Posterior cingulate gyrus (tissue), 11 donors: ENCODE measurements around the gene NPAS2.

Experiments
- DNase-seq, 10 donors: peaks; one replicate each; pipeline versions ENCODE4 v3.0.0 to v3.0.0-alpha.2; 2020 to 2021; ENCODE audit warnings: mixed read lengths in 3 of 10
- intact Hi-C: fragments of 100-400 bp; cut with DNase I; formaldehyde crosslinking; loops from one replicate; pipeline ENCODE4 v1.15.1; 2023

Gene NPAS2

DNA sequence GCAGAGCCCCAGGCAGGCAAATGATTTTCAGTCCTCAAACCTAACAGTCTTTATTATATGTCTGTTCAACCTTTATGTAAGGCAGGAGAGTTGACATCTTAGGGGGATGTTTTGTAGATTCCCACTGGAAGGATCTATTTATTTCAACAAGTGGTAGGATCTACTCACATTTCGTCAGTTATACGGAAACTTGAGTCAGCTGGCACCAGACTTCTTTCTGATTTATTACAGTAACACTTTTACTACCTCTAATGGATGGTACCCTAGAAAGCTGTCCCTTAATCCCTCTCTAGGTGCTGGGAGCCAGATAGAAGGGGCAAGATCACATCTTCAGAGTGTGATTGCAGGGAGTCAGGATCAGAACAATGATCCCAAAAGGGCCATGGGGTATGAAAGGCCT, 180.1 kb downstream of the NPAS2 start:
- intact Hi-C loops = no loop called here
- DNase-seq = no peak

DNA sequence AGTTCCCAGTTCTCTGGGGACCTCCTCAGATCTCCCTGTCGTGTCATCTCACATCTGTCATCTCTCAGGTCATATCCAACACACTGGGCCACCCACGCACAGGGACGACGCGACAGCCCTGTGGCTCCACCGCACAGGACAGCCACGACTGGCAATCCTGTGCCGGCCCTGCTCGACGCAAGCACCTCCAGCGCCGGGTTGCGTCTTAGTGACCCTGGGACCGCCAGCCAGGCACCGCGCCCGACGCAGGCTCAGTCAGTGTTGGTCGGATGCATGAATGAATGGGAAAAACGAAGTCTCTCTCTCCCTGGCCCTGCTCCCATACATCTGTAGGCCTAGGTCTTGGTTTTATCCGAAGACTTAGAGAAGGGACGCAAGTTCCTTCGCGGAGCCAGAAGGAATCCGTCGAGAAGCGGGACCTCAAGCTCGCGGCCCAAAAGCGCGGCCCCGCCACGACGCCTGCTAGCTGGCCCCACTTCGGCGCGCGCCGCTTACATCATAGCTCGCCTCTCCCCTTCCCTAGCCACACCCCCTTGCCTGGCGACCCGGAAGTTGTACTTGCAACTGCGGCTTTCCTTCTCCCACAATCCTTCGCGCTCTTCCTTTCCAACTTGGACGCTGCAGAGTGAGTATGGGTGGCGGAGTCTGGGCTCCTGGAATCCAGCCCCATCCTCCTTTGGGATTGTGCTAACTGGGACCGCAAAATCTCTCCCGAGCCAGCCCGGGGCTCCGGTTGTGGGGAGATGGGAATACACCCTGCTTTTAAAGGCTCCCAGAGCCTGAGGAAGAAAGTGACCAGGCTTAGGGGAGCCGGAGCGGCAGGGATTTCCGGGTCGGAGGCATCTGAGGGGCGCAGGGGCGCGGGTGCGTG, 182.0 kb downstream of the NPAS2 start, which contains the start of gene RPL31:
Gene RPL31 (plus strand): TSS at position 599 of the 871 bp plus-strand sequence. CDS start 413 bp downstream, outside the sequence.
- DNase-seq = peak; percentile 91 to 99 (median 96)
- intact Hi-C loops = no loop called here

DNA sequence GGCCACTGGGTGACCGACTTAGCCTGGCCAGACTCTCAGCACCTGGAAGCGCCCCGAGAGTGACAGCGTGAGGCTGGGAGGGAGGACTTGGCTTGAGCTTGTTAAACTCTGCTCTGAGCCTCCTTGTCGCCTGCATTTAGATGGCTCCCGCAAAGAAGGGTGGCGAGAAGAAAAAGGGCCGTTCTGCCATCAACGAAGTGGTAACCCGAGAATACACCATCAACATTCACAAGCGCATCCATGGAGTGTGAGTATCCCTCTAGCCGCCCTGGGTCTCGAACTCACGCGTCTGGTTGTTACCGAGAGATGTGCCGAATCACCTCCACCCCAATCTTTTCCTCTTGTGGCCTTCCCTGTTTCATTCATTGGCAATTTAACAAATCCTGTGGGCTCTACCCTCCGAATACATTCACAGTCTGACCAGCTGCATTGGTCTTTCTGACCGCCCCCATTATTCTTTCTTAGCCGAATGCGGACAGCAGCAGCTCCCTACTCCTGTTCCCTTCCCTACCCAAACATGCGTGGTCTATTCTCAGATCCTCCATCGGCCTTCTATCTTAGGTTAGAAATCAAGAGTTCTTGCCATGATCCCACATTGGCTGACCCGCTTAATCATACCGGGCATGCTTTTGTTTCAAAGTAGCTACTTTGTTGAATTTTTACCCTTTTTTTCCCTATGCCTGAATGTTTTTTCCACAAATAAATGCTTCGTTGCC, 182.8 kb downstream of the NPAS2 start:
- intact Hi-C loops = no loop called here
- no peak for DNase-seq

DNA sequence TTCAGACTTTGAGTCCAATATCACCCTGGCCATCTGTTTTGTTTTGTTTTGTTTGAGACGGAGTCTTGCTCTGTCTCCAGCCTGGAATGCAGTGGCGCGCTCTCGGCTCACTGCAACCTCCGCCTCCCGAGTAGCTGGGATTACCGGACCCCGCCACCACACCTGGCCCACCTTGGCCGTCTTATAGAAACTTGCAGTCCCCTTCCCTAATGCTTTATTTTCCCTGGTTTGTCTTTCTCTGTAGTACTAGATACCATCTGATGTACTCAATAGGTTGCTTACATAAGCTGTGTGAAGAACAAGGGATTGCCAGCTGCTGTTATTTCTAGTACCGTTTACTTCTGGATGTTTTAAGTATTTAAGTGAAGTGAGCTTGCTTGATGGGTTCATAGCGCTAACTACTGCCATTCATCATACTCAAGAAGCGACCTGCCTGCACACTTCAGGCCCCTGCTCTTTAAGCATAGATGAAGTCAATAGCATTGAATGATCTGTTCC, 183.4 kb downstream of the NPAS2 start:
- DNase-seq = no peak
- intact Hi-C loops = no loop called here

DNA sequence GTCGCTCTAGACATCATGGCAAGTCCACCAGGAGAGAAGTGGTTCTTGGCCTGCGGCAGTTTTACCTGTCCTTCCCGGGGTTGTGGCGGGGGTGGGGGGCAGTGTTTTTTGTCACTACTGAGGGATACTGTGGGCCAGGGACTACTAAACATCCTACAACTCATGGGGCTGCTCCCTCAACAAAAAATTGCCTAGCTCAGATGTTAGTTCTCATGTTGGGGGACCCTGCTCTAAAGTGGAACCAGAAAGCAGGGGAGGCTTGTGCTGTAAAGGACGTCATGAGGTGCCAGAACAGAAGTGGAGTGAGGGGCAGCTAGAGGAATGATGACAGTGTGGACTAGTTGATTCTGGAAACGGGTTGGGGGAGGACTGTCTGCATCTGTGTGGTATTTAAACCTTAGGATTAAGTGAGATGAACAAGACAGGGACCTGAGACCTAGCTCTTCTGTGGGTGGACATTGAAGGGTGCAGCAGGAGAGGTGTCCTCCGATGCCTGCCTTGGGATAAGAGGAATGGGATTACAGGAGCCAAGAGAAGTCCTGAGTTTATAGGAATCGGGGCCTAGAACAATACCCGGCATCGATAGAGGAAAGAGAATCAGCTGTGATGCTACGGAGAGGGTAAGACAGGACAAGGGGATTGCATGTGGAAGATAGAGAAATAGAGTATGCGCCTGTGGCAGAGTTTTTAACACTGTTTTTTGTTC, 184.8 kb downstream of the NPAS2 start:
- DNase-seq = no peak
- intact Hi-C loops = no loop called here

DNA sequence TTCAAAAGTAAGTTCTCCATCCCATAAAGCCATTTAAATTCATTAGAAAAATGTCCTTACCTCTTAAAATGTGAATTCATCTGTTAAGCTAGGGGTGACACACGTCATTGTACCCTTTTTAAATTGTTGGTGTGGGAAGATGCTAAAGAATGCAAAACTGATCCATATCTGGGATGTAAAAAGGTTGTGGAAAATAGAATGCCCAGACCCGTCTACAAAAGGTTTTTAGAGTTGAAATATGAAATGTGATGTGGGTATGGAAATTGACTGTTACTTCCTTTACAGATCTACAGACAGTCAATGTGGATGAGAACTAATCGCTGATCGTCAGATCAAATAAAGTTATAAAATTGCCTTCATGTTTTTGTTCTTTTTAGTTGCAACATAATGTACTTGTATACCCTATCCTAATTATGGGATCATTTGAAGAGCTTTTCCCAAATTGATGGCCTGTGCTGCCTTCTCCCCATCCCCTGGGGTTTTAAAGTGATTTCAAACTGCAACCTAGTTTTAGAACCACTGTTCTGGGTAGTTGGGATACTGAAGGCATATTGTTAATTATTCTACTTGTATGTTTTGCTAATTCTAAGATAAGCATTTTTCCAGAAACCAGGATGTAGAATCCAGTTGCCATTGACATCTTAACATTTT, 186.3 kb downstream of the NPAS2 start:
- DNase-seq = no peak
- intact Hi-C loops = no loop called here

DNA sequence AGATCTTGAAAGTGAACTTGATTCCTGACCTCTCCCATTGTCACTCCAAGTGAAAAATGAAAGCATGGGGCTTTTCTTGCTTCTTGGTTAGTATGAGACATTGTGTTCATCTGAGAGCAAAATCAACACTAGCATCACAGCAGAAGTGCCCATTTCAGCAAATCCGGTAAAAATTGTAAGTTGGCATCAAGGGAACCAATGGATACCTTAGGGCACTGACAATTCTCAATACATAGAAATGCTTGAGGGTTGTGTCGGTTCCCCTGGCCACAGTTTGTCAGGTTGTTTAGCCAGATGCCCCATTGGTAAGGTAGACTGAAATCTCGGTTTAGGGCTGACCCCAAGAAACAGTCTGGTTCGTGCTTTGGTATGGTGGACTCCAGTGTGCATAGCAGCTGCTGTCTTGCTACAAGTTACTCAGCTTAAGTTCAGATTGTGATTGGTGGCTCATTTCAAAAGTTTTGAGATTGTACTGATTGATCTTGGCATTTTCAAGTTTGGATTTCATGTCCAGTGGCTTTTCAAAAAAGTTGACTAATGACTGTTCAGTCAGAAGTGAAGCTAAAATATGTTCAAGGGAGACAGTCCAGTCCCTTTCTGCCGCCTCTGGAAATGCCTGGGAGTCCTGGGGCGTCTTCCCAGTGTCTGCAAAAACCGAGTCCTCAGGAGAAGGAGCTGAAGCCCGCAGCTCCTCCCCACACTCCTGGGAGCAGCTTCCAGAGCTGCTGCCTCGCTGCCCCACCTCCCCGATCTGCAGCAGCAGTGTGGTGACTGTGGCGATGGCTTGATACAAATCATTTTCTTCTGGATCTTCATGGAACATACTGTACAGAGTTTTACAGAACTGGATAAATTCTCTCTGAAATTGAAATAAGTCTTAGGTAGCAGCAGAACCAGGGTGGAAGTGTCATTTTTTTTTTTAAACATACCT, 187.7 kb downstream of the NPAS2 start:
- no peak for DNase-seq
- intact Hi-C loops = no loop called here

DNA sequence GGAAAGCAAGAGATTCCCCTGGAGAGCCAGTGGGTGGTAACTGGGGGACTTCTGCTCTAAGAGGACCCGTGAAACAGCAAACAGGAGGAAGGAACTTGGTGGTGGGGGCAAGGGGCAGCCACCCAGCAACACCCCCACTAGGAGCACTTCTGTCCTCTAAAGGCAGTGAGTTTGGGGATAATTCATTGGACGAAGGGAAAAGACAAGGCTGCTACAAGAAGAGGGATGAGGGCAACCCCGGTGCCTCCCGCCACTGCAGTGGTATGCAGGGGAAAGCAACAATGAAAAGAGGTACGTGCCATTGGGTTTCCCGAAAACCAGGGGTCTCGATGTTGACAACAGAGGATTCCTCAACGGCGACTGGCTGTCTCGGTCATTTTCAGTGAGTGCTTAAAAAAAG, 191.2 kb downstream of the NPAS2 start:
- intact Hi-C loops = no loop called here
- no peak for DNase-seq

DNA sequence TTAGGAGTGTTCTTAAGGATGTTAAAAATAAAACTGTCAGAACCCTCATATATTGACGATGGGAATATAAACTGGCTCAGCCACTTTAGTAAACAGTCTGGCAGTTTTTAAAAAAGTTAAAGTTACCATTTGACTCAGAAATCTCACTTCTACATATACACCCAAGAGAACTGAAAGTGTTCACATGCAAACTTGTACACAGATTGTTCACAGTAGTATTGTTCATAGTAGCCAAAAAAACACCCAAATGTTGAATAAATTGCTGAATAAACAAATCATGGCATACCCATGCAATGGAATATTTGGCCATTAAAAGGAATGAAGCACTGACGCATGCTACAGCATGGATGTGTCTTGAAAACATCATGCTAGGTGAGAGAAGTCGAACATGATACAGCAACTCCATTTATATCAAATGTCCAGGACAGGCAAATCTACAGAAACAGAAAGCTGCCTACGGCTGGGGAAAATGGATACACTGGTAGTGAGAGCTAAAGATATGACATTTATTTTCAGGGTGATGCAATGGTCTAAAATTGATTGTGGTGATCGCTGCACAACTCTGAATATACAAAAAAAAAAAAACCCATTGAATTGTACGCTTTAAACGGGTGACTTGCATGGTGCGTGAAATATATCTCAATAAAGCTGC, 192.2 kb downstream of the NPAS2 start:
- no peak for DNase-seq
- intact Hi-C loops = loop anchor here (2.0 kb wide), 2 partner anchors 141 to 193 kb away; no protein-coding TSS in a partner anchor

DNA sequence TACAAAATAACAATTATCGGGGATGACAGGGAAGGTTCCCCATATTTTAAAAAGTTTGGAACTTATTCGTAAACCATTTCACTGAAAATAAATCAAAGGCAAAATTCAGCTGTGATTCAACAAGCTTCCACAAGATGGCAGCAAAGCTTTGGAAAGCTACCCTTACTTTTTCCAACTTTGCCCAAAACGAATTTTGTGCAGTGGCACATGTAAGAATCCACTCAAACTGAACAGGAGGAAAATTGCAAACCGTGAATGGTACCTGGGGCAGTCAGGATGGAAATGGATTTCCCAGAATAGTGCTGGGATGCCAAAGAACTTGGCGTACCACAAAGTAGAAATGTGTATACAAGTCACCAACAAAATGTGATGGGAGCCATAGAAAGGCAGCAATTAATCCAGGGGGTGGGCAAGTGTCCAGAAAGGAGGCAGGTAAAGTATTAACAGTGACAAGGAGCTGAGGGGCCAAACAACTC, 192.8 kb downstream of the NPAS2 start:
- peak in 1 of 10 donors; percentile 29 for DNase-seq
- intact Hi-C loops = loop anchor here (2.0 kb wide), 2 partner anchors 140 to 192 kb away; no protein-coding TSS in a partner anchor

DNA sequence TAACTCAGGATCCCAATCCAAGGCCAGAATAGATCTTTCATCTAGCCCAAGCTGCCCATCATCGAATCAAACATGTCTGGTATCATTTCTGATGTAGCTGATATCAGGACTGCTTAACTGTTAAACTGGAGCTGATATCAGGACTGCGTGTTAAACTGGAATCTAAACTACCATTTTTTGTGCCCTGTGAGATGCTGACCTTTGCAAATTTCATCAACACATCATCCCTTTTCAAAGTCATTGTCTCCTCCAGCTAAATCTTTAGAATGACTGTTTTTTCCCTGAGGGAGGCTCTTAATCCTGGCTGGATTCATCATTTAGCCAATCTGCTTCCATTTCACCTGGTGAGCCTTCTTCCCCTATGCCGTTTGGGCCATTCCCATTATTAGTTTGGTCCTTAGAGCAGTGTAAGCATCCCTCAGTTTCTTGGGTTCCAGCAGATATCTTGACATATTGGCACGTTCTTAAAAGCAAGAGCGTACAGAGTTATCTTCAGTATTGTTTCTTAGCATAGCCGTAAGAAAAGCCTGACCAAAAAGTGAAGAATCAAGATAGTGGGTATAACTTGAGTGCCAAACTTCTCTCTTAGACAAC, 194.4 kb downstream of the NPAS2 start:
- intact Hi-C loops = no loop called here
- no peak for DNase-seq

DNA sequence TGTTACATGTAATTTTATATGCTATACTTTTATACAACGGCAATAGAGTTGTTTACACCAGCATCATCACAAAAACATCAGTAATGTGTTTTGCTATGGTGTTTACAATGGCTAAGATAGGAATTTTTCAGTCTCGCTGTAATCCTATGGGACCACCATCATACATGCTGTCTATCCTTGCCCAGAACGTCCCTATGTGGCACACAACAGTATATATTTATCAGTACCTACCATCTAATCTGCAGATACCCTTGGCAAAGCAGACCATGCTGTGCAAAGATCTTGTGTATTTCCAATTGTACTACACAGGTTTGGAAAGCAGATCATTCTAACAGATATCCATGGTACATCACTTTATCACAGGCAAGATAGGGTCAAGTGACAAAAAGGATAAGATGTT, 197.4 kb downstream of the NPAS2 start:
- intact Hi-C loops = no loop called here
- no peak for DNase-seq

DNA sequence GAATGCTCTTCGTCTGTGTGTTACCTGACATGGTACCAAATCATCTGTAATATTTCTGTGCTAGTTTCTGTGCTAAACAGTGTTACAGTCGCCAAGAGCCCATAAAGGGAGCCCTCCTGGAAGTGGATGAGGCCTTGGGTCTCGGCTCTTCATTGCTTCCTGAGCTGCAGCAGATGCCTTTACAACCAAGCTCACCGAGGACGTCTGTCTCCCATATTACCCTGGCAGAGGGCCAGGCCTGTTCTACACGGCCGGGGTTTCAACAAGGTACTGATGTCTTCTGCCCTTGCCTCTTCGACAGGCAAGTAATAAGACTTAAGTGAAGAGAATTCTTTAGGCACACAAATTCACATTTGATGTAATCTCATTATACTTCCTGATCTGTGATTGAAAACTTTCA, 199.0 kb downstream of the NPAS2 start:
- no peak for DNase-seq
- intact Hi-C loops = no loop called here

DNA sequence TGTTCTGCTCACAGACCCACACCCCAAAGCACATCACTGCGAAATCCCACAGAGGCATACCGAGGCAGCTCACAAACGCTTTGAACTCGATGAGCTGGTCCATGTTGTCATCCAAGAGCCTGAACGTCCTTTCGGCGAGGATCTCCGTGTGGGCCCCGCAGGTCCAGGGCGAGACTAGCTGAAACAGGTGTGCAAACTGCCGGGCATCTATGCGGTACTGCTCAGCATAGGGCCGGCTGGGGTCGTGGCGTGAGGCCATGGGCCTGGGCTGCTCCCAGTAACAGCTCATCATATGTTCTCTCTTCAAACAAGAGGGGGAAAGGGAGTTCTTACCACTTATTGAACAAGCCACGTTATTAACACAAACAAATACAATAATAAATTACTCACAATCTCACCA, 202.3 kb downstream of the NPAS2 start:
- no peak for DNase-seq
- intact Hi-C loops = no loop called here

DNA sequence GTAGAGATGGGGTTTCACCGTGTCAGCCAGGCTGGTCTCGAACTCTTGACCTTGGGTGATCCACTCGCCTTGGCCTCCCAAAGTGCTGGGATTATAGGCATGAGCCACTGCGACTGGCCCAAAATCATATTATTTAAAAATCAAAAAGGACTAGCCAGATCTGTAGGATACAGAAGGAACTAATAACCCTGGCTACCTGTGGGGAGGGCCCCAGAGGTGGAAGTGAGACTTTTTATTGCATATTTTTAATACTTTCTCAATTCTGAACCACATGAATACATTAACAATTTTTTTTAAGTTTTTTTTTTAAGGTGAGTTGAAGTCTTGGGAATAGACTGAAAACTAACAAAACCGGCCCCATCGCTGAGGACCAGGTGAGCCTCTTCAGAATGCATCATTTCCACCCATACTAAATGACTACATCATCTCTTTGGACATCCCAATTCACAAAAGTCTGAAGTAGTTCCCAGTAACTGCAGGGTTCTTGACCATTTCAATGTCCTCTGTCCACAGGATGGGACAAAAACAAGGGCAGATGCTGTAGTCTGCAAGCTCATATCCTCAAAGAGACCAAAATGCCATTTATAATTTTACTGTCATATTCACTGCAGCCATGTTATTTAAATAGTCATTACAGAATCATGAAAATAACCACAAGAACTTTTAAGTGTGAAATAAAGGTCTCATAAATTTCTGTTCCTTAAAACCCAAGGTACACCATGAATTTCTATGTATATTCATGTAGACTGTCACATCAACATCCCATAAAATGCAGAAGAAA, 203.6 kb downstream of the NPAS2 start:
- intact Hi-C loops = no loop called here
- DNase-seq = no peak

DNA sequence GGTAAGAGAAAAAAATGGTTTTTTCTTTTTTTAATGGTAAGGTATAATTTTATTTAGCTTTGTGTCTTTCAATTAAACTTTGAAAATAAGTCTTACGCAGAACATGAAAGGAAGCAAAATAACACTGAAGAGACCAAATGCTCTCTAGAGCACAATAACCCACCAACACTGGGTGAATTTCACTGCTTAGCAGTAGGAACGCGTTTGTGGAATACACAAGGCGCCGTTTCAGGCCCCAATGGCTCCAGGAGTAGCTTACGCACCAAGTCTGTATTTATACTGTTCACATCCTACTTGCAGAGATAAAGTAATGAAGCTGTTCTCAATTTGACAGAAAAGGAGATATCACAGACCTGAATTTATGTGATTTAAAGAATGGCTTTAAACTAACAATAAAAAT, 205.6 kb downstream of the NPAS2 start:
- intact Hi-C loops = no loop called here
- no peak for DNase-seq

DNA sequence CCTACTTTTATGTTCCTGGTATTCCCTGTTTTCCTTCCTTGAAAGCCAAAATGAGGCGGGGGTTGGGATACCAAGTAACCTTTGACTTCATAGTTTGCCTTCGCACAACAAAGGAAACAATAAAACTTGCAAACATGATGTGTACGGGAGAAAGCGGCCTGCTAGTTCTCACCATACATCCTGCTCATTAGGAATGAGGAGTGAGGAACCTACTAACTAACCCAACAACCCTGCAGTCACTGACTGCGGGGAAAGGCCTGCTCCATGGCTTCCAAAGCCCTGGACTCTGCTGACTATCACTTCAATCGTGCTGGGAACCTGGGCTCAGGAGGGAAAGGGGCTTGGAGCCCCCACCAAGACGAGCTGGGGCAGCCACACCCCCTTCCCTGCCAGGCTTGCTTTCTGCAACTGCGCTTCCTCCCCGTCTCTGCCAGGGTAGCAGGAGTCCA, 206.3 kb downstream of the NPAS2 start:
- intact Hi-C loops = no loop called here
- no peak for DNase-seq
